CD4-positive, alpha-beta T cell treated with Interleukin-21 for 1 hour (primary cell): ENCODE data around the gene NPS.
A peak's percentile ranks its signal among the peaks of the same experiment; 100 is the strongest.

Experiments used
- DNase-seq: peaks from one replicate; pipeline ENCODE4 v3.0.0-alpha.2; 2020

Gene NPS

DNA sequence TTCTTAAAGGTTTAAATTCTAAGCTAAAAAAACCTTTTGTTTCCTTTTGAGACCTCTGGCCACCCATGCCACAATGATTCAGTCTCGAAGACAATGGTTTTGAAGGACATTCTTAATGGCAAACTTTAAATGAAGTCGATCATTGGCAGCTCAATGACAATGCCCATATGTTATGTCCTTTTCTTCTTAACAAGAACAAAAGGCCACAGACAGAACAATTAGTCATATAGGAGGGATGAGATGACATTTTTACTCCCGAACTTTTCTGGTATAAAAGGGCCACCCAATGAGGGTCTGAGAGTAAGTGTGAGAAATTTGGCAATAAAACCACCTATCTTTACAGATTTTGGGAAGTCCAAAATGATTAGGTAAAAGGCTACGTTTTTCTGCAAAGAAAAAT, at the start of gene NPS:
Gene NPS, plus strand, starts transcription at position 301 of the 400 bp plus-strand sequence. Its CDS starts 60 bp downstream, at position 361.
- DNase-seq: no peak

DNA sequence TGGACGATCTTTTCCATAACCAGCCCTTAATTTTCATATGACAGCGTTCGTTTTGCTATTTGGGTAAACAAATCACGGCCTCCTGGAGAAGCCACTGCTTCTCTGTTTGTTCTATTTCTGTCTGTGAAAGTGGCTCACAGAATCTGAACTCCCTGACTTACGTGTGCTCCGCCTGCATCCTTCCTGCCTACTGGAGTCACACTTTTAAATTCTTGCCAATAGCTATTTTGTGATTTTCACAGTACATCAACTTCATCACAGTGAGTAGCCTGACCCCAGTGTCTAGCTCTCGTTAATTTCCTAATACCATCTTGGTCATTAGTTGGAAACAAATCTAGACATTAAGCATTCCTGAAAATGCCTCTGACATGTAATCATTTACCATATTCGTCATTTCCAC, 49.0 kb upstream of the NPS start:
- DNase-seq: no peak

- DNase-seq: no peak
Measured at GRCh38 chr10:127506094-127506493, 43.0 kb upstream of the NPS start.

- no peak for DNase-seq
Measured at GRCh38 chr10:127522298-127522697, 26.8 kb upstream of the NPS start.

GRCh38 chr10:127523476-127523875, 25.6 kb upstream of the NPS start:
- no peak for DNase-seq

DNA sequence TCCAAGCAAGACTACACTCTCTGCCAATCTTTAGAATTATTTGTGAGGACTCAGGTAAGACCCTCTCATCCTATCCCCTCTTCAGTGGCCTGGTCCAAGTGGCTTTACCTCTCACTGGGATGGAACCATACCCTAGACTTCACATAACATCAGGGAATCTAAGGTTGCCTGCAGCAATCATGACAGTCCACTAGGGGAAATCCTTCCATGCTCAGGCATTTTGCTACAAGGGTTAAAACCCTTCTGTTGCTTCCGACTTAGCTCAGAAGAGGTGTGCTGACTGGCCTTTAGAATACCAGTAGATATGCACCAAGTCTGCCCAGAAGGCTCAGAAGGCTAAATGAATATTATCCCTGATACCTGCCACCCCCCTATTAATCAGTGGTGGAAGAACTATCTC, 24.9 kb upstream of the NPS start:
- no peak for DNase-seq

DNA sequence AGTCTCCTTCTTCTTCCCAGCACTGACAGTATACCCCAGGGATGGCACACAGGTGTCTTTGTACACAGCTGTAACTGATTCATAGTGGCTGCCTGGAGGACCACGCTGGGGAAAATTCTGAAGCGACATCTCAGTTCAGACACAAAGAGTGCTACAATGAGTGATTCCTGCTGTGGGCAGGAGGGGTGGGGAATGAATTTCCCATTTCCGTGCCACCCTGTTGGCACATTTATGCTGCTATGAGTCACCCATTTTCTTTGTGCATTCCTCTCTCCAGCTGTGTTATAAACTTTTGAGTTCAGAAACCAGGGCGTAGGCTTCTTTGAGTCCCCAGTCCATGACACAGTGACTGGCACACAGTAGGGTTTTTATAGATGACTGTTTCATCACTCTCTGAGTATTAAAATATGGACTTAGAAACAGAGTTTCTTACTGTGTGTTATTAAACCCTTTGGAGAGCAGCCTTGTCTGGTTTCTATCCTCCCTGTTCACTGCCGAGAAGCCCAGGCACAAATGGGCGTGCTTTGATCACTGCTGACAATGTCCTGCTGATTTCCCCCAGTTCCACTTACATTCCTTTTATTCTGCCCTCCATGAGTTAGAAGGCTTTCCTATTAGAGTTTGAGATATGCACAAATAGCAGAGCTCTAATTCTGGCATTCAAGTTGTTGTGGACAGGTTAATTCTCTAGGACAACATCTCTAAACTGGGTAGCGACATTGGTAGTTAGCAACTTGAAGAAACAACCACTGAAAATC, 24.0 kb upstream of the NPS start:
- DNase-seq: no peak

DNA sequence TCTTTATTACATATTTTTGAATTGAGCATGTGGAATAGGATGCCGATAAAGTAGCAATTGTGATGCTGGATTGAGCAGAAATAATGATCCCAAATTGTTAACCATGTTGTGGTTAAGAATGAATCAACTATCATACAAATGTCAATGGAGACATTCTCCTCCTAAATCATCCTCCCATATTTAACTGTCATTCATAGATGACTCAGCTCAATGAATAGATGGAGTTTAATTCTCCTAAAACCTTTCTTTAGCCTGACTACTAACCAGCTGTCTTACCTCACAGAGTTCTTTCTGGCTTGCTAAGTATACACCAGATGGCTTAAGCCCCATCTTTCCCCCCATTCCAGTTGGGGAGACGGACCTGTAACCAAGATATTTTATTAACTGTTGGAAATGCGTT, 23.4 kb upstream of the NPS start:
- no peak for DNase-seq

GRCh38 chr10:127526161-127526560, 22.9 kb upstream of the NPS start:
- no peak for DNase-seq

- no peak for DNase-seq
Measured at GRCh38 chr10:127527320-127527719, 21.8 kb upstream of the NPS start.

DNA sequence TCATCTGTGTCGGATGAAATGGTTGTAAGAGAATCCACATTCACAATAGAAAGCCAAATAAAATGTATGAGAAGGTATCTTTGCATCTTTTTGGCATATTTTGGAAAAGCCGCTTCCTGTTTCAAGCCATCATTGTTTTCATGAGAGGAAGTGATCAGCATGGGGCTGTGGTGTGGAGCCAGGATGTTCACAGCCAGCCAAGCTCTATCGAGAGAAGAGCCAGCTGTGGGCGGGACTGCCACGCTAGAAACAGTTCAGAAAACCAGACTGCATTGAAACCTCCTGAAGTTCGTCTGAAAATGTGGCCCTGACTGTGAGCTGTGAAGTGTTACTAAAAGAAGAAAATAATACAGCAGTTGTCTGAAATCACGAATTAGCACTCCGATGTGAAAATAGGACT, 21.2 kb upstream of the NPS start:
- no peak for DNase-seq

- no peak for DNase-seq
Measured at GRCh38 chr10:127532193-127532592, 16.9 kb upstream of the NPS start.

- no peak for DNase-seq
Measured at GRCh38 chr10:127532659-127533058, 16.4 kb upstream of the NPS start.

GRCh38 chr10:127534074-127534473, 15.0 kb upstream of the NPS start:
- DNase-seq: peak; percentile 1

GRCh38 chr10:127534496-127534895, 14.6 kb upstream of the NPS start:
- no peak for DNase-seq

- no peak for DNase-seq
Measured at GRCh38 chr10:127535802-127536515, 13.2 kb upstream of the NPS start.

- DNase-seq: no peak
Measured at GRCh38 chr10:127536972-127537760, 11.9 kb upstream of the NPS start.

DNA sequence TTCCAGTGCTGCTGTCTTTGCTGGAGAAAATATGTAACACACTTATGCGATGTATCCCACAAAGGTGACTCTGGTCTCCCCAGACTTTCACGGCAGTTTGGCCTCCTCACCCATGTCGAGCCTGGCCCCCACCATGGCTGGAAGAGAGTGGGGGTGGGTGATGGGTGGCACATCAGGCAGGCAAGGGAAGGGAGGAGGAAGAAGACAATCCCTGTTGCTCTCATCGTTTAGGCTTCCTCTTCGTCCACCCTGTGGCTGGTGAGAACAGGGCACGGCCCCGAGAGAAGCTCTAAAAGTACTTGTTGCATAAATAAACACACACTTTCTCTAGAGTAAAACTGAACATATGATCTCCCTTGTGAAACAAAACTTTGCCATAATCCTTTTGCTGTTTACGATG, 11.2 kb upstream of the NPS start:
- DNase-seq: no peak

DNA sequence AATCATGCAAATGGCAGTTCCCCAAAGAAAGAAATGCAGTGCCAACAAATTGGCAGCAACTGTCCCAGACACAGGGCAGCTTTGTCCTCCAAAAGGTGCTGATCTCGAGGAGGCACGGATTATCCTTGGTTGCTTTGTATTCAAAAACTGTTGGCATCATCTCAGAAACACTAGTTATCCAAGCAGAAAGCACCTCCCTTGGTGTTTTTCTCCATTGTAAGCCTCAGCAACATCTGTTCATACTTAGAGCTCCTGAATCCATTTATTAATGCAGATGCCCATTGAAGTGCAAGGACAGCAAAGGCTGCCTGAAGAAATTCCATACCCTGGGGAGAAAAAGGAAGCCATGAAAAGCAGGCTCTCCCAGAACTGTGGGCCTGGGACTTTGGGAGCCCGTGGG, 1.1 kb upstream of the NPS start:
- DNase-seq: no peak

GRCh38 chr10:127550861-127551260, 1.8 kb downstream of the NPS start:
- no peak for DNase-seq

DNA sequence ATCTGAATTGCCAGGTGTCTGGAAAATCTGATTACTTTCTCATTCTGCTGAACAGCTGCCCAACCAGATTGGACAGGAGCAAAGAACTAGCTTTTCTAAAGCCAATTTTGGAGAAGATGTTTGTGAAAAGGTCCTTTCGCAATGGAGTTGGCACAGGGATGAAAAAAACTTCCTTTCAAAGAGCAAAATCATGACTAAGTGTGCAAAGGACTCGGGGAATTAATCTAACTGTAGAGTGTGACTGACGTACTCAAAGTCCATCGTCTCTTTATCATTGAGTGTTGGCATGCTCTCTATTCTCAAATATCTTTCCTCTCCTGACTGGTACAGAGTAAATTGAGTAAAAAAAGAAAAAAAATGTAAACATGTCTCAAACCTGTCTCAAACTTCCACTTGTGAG, 3.3 kb downstream of the NPS start:
- DNase-seq: no peak

DNA sequence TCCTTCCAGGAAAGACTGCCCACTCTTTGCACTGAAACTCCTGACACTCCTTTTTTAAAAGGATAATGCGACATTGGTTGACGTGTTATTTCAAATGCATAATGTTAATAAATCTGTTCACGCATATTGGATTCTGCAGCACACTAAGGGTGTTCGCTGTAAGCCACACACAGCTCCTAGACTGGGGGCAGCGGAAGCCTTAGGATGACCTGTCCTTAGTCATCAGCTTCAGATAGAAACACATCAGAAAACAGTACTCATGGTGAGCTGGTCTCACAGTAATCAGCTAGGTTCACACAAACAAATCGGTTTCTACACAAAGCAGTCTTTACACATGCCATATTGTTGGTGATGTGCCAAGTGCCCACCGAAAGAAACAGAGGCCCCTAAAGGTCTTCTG, 4.3 kb downstream of the NPS start:
- no peak for DNase-seq

DNA sequence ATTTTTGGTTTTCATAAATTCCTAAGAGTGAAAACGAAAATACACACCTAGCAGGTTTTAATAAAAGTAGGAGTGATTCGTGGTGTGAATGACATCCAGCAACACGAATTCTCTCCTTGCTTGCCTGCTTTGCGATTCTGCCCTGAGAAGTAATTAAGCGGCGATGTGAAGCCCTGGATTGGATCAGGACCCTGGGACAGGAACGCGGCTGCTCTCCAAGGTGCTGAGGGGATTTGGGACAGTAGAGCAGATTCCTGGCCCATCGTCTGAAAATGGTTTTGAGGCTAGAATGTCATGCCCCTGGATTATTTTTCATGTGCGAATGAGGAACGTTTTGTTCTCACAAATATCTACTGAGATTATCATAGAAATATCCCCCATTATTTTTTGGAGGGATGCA, 7.8 kb downstream of the NPS start:
- no peak for DNase-seq

- no peak for DNase-seq
Measured at GRCh38 chr10:127561647-127562046, 12.5 kb downstream of the NPS start.
